SU-DHL-6 (cell line): ENCODE data around the gene PPP3CA.

Experiments used
- H2AFZ ChIP-seq: fragments of 200-600 bp; sonication (generic); 2 replicates; pipeline ENCODE4 v1.6.1; 2014; ENCODE audit warnings: low read depth, mild to moderate bottlenecking, moderate library complexity, mixed read lengths, antibody characterized with exemption, low read length; ENCODE audit not compliant: severe bottlenecking
- H3F3A ChIP-seq: fragments of 200-600 bp; shearing (Covaris generic); 2 replicates; pipeline ENCODE4 v1.6.0; 2016; ENCODE audit warnings: antibody characterized with exemption, mild to moderate bottlenecking; ENCODE audit not compliant: insufficient read depth
- H3K27ac ChIP-seq: fragments of 200-600 bp; sonication (generic); 2 replicates; pipeline ENCODE4 v1.5.1; 2016; ENCODE audit warnings: low read depth, mild to moderate bottlenecking, low read length, moderate library complexity, mixed read lengths
- H3K27me3 ChIP-seq: fragments of 200-600 bp; sonication (generic), shearing (Covaris generic); 2 replicates; pipeline ENCODE4 v1.6.0; 2014; ENCODE audit warnings: mild to moderate bottlenecking, low read length
- H3K36me3 ChIP-seq: fragments of 200-600 bp; sonication (generic); 2 replicates; pipeline ENCODE4 v1.6.1; 2014; ENCODE audit warnings: mild to moderate bottlenecking, low read length, mixed read lengths
- H3K4me2 ChIP-seq: fragments of 300-600, 200-600 bp; shearing (Covaris generic), sonication (generic); 2 replicates; pipeline ENCODE4 v1.6.0; 2014; ENCODE audit warnings: low read length, low read depth, mild to moderate bottlenecking; ENCODE audit not compliant: poor library complexity, severe bottlenecking
- H3K4me3 ChIP-seq: fragments of 200-600 bp; sonication (generic); 2 replicates; pipeline ENCODE4 v1.5.1; 2014; ENCODE audit warnings: antibody characterized with exemption, low read length, mild to moderate bottlenecking, mixed read lengths; ENCODE audit not compliant: insufficient read depth, poor library complexity, severe bottlenecking
- H3K79me2 ChIP-seq: fragments of 200-600 bp; sonication (generic); 2 replicates; pipeline ENCODE4 v1.6.1; 2014; ENCODE audit warnings: mild to moderate bottlenecking, low read length, moderate library complexity; ENCODE audit not compliant: insufficient read depth
- H3K9ac ChIP-seq: fragments of 200-600 bp; sonication (generic); 2 replicates; pipeline ENCODE4 v1.7.0; 2014; ENCODE audit warnings: mild to moderate bottlenecking, low read length
- H3K9me2 ChIP-seq: fragments of 200-600 bp; sonication (generic); replicated peaks from 2 replicates; pipeline ENCODE4 v1.6.1; 2014; ENCODE audit warnings: low read length; ENCODE audit not compliant: insufficient read depth
- H3K9me3 ChIP-seq: fragments of 200-600 bp; sonication (generic); 2 replicates; pipeline ENCODE4 v1.6.1; 2014; ENCODE audit warnings: low read length, mixed read lengths; ENCODE audit not compliant: insufficient read depth
- H4K20me1 ChIP-seq: fragments of 200-600 bp; sonication (generic); 2 replicates; pipeline ENCODE4 v1.6.1; 2014; ENCODE audit warnings: low read depth, mild to moderate bottlenecking, antibody characterized with exemption, low read length, moderate library complexity, mixed read lengths
- EZH2phosphoT487 ChIP-seq: fragments of 200-600 bp; sonication (generic), shearing (Covaris generic); conservative IDR thresholded peaks from 2 replicates; pipeline ENCODE4 v1.6.1; 2018; ENCODE audit warnings: mild to moderate bottlenecking, antibody characterized with exemption, low read length, moderate library complexity, mixed read lengths
- TF ChIP-seq, protein P1 (sequence below): fragments of 200-600 bp; sonication (generic); IDR thresholded peaks from one replicate; pipeline ENCODE4 v1.5.1; 2017; ENCODE audit warnings: antibody characterized with exemption, mild to moderate bottlenecking, low read length, moderate library complexity; ENCODE audit not compliant: insufficient read depth, poor library complexity, severe bottlenecking

Gene PPP3CA

DNA sequence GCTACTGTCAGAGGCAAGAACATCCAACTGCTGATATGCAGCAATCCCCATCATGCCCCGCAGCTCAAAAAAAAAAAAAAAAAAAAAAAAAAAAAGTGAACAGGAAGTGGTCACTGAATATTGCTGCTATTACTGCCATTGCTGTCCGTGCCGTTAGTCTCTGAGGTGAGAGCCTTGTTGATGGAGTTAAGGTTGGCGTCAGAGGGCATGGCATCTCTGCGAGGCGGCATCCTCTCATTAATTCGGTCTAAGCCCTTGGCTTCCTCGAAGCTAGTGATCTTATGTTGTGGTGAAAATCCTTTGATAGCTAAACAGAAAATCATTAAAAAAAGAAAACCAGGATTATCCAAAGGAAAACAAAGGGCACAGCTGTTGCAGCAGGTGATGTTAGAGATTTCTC lies 321.6 kb downstream of the PPP3CA start:
- Histone ChIP-seq H3K79me2 (no peaks in the 10 kb centered on the region), H3K4me3 (no peak overlapping the region), H3K4me2 (no peak overlapping the region), H3K27me3 (no peaks in the 10 kb centered on the region), H3K9me3 (no peaks in the 10 kb centered on the region), H3K9me2 (no peaks in the 10 kb centered on the region), H3F3A (no peaks in the 10 kb centered on the region), H3K9ac (no peak overlapping the region), H4K20me1 (no peaks in the 10 kb centered on the region), H3K27ac (no peak overlapping the region), H3K36me3 (no peaks in the 10 kb centered on the region), H2AFZ (no peak overlapping the region)
- TF ChIP-seq, protein P1, sequence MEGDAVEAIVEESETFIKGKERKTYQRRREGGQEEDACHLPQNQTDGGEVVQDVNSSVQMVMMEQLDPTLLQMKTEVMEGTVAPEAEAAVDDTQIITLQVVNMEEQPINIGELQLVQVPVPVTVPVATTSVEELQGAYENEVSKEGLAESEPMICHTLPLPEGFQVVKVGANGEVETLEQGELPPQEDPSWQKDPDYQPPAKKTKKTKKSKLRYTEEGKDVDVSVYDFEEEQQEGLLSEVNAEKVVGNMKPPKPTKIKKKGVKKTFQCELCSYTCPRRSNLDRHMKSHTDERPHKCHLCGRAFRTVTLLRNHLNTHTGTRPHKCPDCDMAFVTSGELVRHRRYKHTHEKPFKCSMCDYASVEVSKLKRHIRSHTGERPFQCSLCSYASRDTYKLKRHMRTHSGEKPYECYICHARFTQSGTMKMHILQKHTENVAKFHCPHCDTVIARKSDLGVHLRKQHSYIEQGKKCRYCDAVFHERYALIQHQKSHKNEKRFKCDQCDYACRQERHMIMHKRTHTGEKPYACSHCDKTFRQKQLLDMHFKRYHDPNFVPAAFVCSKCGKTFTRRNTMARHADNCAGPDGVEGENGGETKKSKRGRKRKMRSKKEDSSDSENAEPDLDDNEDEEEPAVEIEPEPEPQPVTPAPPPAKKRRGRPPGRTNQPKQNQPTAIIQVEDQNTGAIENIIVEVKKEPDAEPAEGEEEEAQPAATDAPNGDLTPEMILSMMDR: no peak
- no peak for TF ChIP-seq EZH2phosphoT487

DNA sequence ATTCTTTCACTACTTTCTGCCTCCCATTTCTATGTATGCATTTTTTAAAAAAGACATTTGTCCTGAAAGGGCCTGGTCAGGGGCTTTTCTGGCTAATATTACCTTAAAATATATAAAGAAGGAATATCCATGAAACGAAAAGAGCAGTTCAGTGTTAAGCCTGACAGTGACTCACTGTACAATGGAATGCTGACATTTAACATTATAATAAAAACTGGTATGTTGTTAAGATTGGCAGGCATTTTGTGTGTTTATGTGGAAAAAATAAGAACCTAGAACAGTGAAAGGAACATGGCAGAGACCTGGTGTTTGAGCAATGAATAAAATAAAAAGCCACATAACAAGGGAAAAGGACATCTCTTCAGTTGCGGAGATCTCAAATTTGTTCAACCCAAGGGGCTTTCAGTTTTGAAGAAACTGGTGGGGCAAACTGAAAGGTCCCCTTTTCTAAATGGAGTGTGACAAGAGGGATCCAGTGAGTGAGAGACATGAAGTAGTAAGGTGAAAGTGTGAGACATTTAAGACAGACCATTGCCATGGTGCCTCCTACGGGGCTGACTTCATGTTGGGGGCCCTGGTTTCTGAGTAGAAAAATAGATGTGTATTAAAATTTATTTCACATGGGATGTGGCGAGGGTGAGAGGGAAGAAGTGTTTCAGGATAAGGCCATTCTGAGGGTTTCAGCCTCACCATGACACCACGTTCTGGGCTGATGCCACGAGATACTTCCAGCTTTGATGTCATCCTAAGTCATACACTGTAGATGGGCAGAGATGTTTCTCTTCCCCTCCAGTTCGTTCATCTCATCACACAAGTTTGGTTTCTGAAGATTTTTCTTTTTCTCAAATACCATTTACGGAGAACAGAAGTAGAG lies 324.9 kb downstream of the PPP3CA start:
- Histone ChIP-seq H3K9me2 (no peaks in the 10 kb centered on the region), H3F3A (no peaks in the 10 kb centered on the region), H3K79me2 (no peaks in the 10 kb centered on the region), H3K27me3 (no peaks in the 10 kb centered on the region), H2AFZ (no peak overlapping the region), H3K27ac (no peak overlapping the region), H3K9ac (no peak overlapping the region), H4K20me1 (no peaks in the 10 kb centered on the region), H3K36me3 (no peaks in the 10 kb centered on the region), H3K9me3 (no peaks in the 10 kb centered on the region), H3K4me2 (no peak overlapping the region), H3K4me3 (no peak overlapping the region)
- TF ChIP-seq EZH2phosphoT487: no peak
- TF ChIP-seq, protein P1: no peak

DNA sequence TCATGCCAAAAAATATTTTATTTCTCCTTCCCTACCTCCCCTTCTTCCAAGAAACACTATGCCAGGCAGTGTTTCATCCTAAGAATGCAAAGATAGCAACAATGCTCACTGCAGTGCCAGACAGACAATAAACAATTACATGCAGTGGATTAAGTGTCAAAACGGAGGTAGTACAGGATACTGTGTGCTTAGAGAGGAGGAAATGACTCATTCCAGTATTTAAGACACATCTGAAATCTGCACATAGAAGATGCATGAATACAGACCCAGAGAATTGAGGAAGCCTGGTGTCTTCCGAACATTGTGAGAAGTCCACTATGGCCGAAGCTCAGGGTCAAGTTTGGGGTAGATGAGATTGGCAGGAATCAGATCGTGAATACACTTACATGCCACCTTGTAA lies 326.4 kb downstream of the PPP3CA start:
- Histone ChIP-seq H3K27ac (no peak overlapping the region), H3K36me3 (no peaks in the 10 kb centered on the region), H2AFZ (no peak overlapping the region), H3K79me2 (no peaks in the 10 kb centered on the region), H3K9ac (no peak overlapping the region), H3K27me3 (no peaks in the 10 kb centered on the region), H3F3A (no peaks in the 10 kb centered on the region), H3K9me3 (no peaks in the 10 kb centered on the region), H3K4me3 (no peak overlapping the region), H3K9me2 (no peaks in the 10 kb centered on the region), H3K4me2 (no peak overlapping the region), H4K20me1 (no peaks in the 10 kb centered on the region)
- TF ChIP-seq EZH2phosphoT487: no peak
- TF ChIP-seq, protein P1: no peak
